GM12891 (cell line): ENCODE results near the gene TCF20.

Experiments
- POLR2A ChIP-seq: IDR thresholded peaks from 2 replicates; pipeline ENCODE4 v1.6.1; 2011; ENCODE audit warnings: low read depth, low read length, control low read depth
- POLR2AphosphoS5 ChIP-seq: IDR thresholded peaks from 2 replicates; pipeline ENCODE4 v1.6.1; 2011; ENCODE audit warnings: low read depth, low read length, control low read depth
- POU2F2 ChIP-seq: IDR thresholded peaks from 2 replicates; pipeline ENCODE4 v1.6.1; 2011; ENCODE audit warnings: low read depth, mild to moderate bottlenecking, control low read depth, low read length, moderate library complexity
- SPI1 ChIP-seq: IDR thresholded peaks from 2 replicates; pipeline ENCODE4 v1.6.1; 2011; ENCODE audit warnings: low read depth, low read length, control low read depth
- TAF1 ChIP-seq: IDR thresholded peaks from 2 replicates; pipeline ENCODE4 v1.6.1; 2011; ENCODE audit warnings: low read depth, low read length, control low read depth

DNA sequence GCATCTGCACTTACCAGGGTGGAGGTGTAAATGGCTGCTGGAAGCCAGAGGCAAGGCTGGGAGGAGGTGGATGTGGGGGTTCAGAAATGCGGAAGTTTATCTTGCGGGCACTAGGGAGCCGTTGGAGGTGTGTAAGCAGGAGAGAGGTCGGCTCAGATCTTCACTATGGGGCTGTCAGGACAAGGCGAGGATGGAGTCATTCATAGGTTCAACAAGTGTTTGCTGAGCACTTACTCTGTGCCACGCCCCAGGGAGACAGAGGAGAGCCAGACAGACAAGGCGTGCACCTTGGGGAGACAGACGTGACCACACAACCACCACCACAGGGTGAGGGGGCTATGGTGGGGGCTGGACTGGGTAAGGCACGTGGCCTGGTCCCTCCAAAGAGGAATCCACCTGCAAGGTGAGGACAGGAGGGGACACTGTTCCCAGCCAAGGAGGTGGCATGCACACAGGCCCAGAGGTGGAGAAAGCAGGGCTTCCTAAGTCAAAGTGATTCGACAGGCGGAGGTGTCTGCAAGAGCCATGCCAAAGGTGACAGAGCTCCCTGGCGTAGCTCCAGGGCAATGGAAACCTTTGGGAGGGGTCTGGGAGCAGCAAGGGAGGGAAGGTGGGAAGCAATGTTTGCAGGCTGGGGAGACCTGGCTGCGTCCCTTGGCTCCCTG is 30.8 kb upstream of the TCF20 start:
- TF ChIP-seq POLR2A (no peak), POLR2AphosphoS5 (no peak), POU2F2 (no peak), TAF1 (no peak), SPI1 (no peak; the same call in 1 of the 2 replicates)
